ENCODE results near the gene LUZP1.

The LUZP1 gene

DNA sequence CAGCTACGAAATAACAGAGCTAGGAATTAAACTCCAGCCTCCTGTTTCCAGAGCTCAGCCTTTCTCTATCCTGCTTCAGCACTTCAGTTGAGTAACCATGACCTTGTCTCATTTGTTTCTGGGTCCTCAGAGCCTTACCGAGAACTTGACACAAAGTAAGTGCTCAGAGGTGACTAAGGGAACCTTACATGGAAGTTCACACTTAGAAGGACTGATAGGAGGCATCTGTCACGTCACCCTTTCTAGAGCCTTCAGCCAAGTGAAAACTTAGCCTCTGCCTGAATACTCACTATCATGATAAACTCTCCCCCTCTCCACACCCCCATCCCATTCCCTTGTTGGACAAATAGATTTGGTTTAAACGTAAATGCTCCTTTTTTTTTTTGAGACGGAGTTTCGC is 9.8 kb upstream of the LUZP1 start (continued):
- TF ChIP-seq ZNF26 (tag by site-specific recombination; IDR thresholded peaks at IDR 0.05) (no peak), ZNF423 (tag by site-specific recombination; IDR thresholded peaks at IDR 0.05) (no peak)
- TF ChIP-seq, protein P1, sequence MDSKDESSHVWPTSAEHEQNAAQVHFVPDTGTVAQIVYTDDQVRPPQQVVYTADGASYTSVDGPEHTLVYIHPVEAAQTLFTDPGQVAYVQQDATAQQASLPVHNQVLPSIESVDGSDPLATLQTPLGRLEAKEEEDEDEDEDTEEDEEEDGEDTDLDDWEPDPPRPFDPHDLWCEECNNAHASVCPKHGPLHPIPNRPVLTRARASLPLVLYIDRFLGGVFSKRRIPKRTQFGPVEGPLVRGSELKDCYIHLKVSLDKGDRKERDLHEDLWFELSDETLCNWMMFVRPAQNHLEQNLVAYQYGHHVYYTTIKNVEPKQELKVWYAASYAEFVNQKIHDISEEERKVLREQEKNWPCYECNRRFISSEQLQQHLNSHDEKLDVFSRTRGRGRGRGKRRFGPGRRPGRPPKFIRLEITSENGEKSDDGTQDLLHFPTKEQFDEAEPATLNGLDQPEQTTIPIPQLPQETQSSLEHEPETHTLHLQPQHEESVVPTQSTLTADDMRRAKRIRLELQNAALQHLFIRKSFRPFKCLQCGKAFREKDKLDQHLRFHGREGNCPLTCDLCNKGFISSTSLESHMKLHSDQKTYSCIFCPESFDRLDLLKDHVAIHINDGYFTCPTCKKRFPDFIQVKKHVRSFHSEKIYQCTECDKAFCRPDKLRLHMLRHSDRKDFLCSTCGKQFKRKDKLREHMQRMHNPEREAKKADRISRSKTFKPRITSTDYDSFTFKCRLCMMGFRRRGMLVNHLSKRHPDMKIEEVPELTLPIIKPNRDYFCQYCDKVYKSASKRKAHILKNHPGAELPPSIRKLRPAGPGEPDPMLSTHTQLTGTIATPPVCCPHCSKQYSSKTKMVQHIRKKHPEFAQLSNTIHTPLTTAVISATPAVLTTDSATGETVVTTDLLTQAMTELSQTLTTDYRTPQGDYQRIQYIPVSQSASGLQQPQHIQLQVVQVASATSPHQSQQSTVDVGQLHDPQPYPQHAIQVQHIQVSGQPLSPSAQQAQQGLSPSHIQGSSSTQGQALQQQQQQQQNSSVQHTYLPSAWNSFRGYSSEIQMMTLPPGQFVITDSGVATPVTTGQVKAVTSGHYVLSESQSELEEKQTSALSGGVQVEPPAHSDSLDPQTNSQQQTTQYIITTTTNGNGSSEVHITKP (tag by site-specific recombination; IDR thresholded peaks at IDR 0.05), result no peak

DNA sequence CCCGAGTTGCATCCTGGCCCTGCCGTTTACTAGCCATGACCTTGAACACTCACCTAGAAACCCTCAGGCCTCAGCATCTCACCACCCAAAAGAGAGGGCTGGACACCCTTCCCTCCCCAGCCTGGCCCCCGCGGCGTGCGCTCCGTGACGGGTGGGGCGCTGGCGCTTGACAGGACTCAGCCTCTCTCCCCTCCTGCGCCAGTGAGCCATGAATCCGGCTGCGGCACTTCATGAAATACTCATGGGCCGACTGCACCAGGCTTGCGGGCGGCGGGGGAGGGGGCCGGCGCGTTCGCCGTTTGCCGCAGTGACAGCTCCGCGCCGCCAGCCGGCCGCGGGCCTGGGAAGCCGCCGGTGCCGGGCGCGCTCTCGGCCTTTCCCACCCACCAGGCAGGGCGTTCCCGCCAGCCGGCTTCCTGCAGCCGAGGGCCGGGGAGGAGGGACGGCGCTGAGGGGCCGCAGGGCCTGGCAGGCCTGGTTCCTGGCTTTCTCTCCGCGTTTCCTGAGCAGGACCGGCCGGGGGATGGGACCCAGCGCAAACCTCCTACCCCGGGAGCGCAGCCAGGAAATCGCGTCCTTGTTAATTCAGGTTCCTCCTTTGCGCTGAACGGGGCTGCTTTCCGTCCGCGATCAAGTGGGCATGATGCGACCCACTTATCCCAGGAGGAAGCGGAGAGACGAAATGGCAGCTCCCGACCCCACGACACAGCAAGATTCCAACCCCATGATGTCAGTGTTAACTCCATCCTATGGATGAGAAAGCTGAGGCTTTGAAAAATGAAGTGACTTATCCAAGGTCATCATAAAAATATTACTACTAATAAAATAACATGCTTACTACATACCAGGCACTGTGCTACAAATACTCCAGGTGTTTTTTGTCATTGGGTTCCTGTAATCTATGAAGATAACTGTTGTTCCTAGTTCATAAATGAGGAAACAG is 9.1 kb upstream of the LUZP1 start:
- ChIA-PET POLR2A (interaction anchor here (1.0 to 3.0 kb wide), 5 partner anchors 9 to 186 kb away, joined by 3 to 15 read pairs (median 4); partner anchors contain the start of genes KDM1A and LUZP1), CTCF (interaction anchor here (0.6 to 3.4 kb wide), 9 partner anchors 39 to 354 kb away, joined by 3 to 45 read pairs (median 3); partner anchors contain the start of gene HTR1D)
- Histone ChIP-seq H3K36me3 (ENCODE audit: control insufficient read depth in 2 of 2, insufficient read depth in 1 of 2, low read length in 2 of 2) (no peaks in the 10 kb centered on the region), H3K27ac (ENCODE audit: extremely low read depth, low read depth, low read length) (peak overlapping the region; percentile 45), H3K4me1 (ENCODE audit: control insufficient read depth, insufficient read depth, low read length) (no peaks in the 10 kb centered on the region), H3K9me3 (ENCODE audit: control insufficient read depth, insufficient read depth, low read depth, low read length) (no peaks in the 10 kb centered on the region), H3K4me3 (ENCODE audit: low read depth, low read length) (peak overlapping the region; percentile 47)
- TF ChIP-seq KLF9 (tag by site-specific recombination; IDR thresholded peaks at IDR 0.05; ENCODE audit: low read depth) (0 out of 2 replicates have a peak, but pooled peaks have one; percentile 24), ZNF449 (tag by site-specific recombination; IDR thresholded peaks at IDR 0.05) (no peak), ZNF629 (tag by site-specific recombination; IDR thresholded peaks at IDR 0.05) (peak; percentile 33), ZFP37 (tag by site-specific recombination; IDR thresholded peaks at IDR 0.05) (0 out of 2 replicates have a peak, but pooled peaks have one; percentile 68), OSR2 (tag by site-specific recombination; IDR thresholded peaks at IDR 0.05) (peak; percentile 7; the same call in 1 of the 2 replicates), ZBTB10 (tag by site-specific recombination; IDR thresholded peaks at IDR 0.05) (no peak), ZNF37A (tag by site-specific recombination; IDR thresholded peaks at IDR 0.05) (0 out of 2 replicates have a peak, but pooled peaks have one; percentile 33), ZEB2 (tag by site-specific recombination; IDR thresholded peaks at IDR 0.05) (peak; percentile 58; the same call in 1 of the 2 replicates), ZNF600 (tag by site-specific recombination; IDR thresholded peaks at IDR 0.05) (peak; percentile 76), YY2 (tag by site-specific recombination; IDR thresholded peaks at IDR 0.05) (0 out of 2 replicates have a peak, but pooled peaks have one; percentile 16), ZNF239 (tag by site-specific recombination; IDR thresholded peaks at IDR 0.05) (no peak), ZNF544 (tag by site-specific recombination; IDR thresholded peaks at IDR 0.05) (no peak), IKZF3 (tag by site-specific recombination; IDR thresholded peaks at IDR 0.05) (peak; percentile 79), SP2 (tag by site-specific recombination; IDR thresholded peaks at IDR 0.05) (peak; percentile 80), RBAK (tag by site-specific recombination; IDR thresholded peaks at IDR 0.05) (no peak)
- TF ChIP-seq, protein P2, sequence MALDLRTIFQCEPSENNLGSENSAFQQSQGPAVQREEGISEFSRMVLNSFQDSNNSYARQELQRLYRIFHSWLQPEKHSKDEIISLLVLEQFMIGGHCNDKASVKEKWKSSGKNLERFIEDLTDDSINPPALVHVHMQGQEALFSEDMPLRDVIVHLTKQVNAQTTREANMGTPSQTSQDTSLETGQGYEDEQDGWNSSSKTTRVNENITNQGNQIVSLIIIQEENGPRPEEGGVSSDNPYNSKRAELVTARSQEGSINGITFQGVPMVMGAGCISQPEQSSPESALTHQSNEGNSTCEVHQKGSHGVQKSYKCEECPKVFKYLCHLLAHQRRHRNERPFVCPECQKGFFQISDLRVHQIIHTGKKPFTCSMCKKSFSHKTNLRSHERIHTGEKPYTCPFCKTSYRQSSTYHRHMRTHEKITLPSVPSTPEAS (tag by site-specific recombination; IDR thresholded peaks at IDR 0.05), result peak; percentile 15; the same call in 1 of the 2 replicates
- TF ChIP-seq, protein P3, sequence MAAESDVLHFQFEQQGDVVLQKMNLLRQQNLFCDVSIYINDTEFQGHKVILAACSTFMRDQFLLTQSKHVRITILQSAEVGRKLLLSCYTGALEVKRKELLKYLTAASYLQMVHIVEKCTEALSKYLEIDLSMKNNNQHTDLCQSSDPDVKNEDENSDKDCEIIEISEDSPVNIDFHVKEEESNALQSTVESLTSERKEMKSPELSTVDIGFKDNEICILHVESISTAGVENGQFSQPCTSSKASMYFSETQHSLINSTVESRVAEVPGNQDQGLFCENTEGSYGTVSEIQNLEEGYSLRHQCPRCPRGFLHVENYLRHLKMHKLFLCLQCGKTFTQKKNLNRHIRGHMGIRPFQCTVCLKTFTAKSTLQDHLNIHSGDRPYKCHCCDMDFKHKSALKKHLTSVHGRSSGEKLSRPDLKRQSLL (tag by site-specific recombination; IDR thresholded peaks at IDR 0.05), result peak; percentile 31; the same call in 1 of the 2 replicates
- TF ChIP-seq, protein P4, sequence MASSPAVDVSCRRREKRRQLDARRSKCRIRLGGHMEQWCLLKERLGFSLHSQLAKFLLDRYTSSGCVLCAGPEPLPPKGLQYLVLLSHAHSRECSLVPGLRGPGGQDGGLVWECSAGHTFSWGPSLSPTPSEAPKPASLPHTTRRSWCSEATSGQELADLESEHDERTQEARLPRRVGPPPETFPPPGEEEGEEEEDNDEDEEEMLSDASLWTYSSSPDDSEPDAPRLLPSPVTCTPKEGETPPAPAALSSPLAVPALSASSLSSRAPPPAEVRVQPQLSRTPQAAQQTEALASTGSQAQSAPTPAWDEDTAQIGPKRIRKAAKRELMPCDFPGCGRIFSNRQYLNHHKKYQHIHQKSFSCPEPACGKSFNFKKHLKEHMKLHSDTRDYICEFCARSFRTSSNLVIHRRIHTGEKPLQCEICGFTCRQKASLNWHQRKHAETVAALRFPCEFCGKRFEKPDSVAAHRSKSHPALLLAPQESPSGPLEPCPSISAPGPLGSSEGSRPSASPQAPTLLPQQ (tag by site-specific recombination; IDR thresholded peaks at IDR 0.05), result peak; percentile 83
